KMS-11 (cell line): ENCODE results near the gene MTHFR.
A peak's percentile ranks its signal among the peaks of the same experiment; 100 is the strongest.

ENCODE experiments used
- H2AFZ ChIP-seq: fragments of 200-600 bp; sonication (generic); 2 replicates; pipeline ENCODE4 v1.6.1; 2016; ENCODE audit warnings: antibody characterized with exemption, mixed run types, low read depth
- H3K27ac ChIP-seq: fragments of 200-600 bp; sonication (generic); 2 replicates; pipeline ENCODE4 v1.6.1; 2016; ENCODE audit warnings: mild to moderate bottlenecking, mixed run types
- H3K27me3 ChIP-seq: fragments of 200-600 bp; sonication (generic); 2 replicates; pipeline ENCODE4 v1.6.1; 2017; ENCODE audit warnings: mild to moderate bottlenecking, low read depth, mixed run types, moderate library complexity; ENCODE audit not compliant: insufficient read depth
- H3K36me3 ChIP-seq: fragments of 200-600 bp; sonication (generic); 2 replicates; pipeline ENCODE4 v1.6.1; 2017; ENCODE audit warnings: mild to moderate bottlenecking, mixed run types; ENCODE audit not compliant: insufficient read depth
- H3K4me1 ChIP-seq: fragments of 200-600 bp; sonication (generic); 2 replicates; pipeline ENCODE4 v1.6.1; 2016; ENCODE audit warnings: mild to moderate bottlenecking, low read depth, mixed run types; ENCODE audit not compliant: poor library complexity, severe bottlenecking
- H3K4me2 ChIP-seq: fragments of 200-600 bp; sonication (generic); 2 replicates; pipeline ENCODE4 v1.7.0; 2016; ENCODE audit warnings: mild to moderate bottlenecking, mixed run types
- H3K4me3 ChIP-seq: fragments of 200-600 bp; sonication (generic); IDR thresholded peaks from 2 replicates; pipeline ENCODE4 v1.6.1; 2017; ENCODE audit warnings: low read depth, low read length, mixed read lengths; ENCODE audit not compliant: insufficient read depth
- H3K79me2 ChIP-seq: fragments of 200-600 bp; sonication (generic); 2 replicates; pipeline ENCODE4 v1.6.1; 2016; ENCODE audit warnings: low read depth, mixed run types; ENCODE audit not compliant: insufficient read depth
- H3K9ac ChIP-seq: fragments of 200-600 bp; sonication (generic); 2 replicates; pipeline ENCODE4 v1.6.1; 2016; ENCODE audit warnings: mild to moderate bottlenecking, mixed run types
- H4K20me1 ChIP-seq: fragments of 200-600 bp; sonication (generic); 2 replicates; pipeline ENCODE4 v1.6.1; 2016; ENCODE audit warnings: mild to moderate bottlenecking, mixed run types; ENCODE audit not compliant: insufficient read depth
- TF ChIP-seq, protein P1 (sequence below): fragments of 200-600 bp; sonication (generic); conservative IDR thresholded peaks from 2 replicates; pipeline ENCODE4 v1.6.1; 2017; ENCODE audit warnings: low read depth, mild to moderate bottlenecking, antibody characterized with exemption, low read length, moderate library complexity, mixed read lengths

Gene MTHFR

DNA sequence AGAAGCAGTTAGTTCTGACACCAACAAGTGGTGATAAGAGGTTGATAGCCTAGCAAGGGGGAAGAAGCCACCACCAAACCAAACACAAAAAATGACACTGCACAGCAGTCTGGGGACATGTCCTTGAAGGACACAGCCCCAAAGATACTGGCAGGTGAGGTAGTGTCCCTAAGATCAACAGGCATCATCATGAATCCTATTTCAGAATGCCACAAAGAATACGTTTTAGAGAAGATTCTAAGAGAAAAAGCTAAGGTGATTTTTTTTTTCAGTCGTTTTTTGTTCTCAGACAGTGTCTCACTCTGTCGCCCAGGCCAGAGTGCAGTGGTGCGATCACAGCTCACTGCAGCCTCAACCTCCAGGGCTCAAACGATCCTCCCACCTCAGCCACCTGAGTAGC lies 19.6 kb downstream of the MTHFR start:
- Histone ChIP-seq H3K36me3 (no peaks in the 10 kb centered on the region), H3K9ac (no peak overlapping the region), H3K27me3 (no peaks in the 10 kb centered on the region), H3K4me1 (no peaks in the 10 kb centered on the region), H3K27ac (no peak overlapping the region), H2AFZ (no peak overlapping the region), H4K20me1 (no peaks in the 10 kb centered on the region), H3K4me2 (no peak overlapping the region), H3K4me3 (no peak overlapping the region), H3K79me2 (no peaks in the 10 kb centered on the region)
- TF ChIP-seq, protein P1, sequence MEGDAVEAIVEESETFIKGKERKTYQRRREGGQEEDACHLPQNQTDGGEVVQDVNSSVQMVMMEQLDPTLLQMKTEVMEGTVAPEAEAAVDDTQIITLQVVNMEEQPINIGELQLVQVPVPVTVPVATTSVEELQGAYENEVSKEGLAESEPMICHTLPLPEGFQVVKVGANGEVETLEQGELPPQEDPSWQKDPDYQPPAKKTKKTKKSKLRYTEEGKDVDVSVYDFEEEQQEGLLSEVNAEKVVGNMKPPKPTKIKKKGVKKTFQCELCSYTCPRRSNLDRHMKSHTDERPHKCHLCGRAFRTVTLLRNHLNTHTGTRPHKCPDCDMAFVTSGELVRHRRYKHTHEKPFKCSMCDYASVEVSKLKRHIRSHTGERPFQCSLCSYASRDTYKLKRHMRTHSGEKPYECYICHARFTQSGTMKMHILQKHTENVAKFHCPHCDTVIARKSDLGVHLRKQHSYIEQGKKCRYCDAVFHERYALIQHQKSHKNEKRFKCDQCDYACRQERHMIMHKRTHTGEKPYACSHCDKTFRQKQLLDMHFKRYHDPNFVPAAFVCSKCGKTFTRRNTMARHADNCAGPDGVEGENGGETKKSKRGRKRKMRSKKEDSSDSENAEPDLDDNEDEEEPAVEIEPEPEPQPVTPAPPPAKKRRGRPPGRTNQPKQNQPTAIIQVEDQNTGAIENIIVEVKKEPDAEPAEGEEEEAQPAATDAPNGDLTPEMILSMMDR, result no peak

DNA sequence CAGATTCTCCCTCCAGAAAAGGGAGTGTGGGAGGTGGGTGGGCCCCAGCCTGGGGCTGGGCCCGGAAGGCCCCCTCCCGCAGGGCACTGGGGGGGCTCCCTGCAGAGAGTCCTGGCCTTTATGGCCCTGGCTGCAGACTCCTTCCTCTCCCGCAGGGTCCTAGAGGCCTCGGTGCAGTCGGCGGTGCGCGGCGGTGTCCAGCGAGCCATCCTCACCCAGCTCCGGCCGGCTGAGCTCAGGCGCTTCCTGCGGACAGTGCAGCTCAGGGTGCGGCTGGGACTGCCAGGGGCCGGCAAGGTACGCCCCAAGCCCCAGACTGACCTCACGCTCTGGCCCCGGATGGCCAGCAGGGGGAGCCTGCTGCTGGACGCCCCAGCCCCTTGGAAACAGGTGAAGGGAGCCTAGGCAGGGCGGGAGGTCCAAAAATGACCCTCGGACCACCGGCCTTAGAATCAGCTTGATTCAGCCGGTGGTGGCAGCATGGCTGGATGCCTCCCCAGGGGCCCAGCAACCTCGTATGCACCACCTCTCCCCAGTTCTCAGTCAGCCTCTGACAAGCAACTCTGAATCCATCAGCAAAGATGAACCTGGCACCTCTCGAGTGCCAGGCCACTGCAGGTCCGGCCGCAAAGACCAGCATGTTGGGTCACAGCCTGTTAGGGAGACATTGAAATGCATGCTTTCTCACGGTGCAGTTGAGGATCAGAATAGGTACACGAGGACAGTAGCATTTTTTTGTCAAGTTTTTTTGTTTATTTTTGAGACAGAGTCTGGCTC lies 20.6 kb downstream of the MTHFR start:
- Histone ChIP-seq H2AFZ (no peak overlapping the region), H3K4me1 (no peaks in the 10 kb centered on the region), H4K20me1 (no peaks in the 10 kb centered on the region), H3K79me2 (no peaks in the 10 kb centered on the region), H3K27ac (no peak overlapping the region), H3K4me3 (no peak overlapping the region), H3K36me3 (no peaks in the 10 kb centered on the region), H3K4me2 (no peak overlapping the region), H3K27me3 (no peaks in the 10 kb centered on the region), H3K9ac (no peak overlapping the region)
- TF ChIP-seq, protein P1, result peak; percentile 73

DNA sequence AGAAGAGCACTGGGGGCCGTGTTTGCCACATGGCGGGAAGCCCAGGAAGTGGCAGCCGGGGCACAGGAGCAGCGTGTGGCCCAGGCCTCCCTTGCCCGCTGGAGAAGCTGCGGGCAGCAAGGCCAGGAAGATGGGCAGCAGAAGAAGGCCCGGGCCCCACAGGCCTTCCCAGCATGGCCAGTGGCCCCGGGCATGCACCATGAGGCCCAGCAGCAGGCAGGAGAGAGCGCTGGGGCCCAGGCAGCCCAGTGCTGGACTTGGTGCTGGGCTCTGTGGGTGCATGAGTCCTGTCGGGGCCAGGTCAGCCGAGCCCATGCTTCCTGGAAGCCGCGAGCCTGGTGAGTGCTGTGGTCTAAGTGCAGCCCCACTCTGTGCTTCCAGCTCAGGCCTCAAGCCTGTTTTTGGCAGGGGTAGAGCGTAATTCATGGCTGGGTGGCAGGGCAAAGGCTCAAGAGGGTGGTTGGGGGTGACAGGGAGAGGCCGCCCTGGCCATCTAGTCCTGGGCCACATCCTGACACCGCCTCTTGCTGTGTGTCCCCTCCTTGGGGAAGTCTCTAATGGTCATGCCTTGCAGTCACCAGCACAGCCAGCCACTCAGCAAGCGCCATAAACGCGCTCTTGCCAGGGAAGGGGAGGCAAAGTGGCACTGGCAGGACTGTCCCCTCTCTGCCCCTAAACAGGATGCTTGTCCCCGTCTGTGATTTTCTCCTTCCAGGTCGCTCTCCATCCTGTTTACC lies 21.3 kb downstream of the MTHFR start:
- no peak overlapping the region for H2AFZ ChIP-seq
- H3K79me2 ChIP-seq, result no peaks in the 10 kb centered on the region
- no peaks in the 10 kb centered on the region for H3K36me3 ChIP-seq
- H4K20me1 ChIP-seq, result no peaks in the 10 kb centered on the region
- H3K27ac ChIP-seq, result no peak overlapping the region
- no peaks in the 10 kb centered on the region for H3K4me1 ChIP-seq
- no peak overlapping the region for H3K9ac ChIP-seq
- H3K27me3 ChIP-seq, result no peaks in the 10 kb centered on the region
- no peak overlapping the region for H3K4me2 ChIP-seq
- TF ChIP-seq, protein P1, result no peak
- H3K4me3 ChIP-seq, result no peak overlapping the region

DNA sequence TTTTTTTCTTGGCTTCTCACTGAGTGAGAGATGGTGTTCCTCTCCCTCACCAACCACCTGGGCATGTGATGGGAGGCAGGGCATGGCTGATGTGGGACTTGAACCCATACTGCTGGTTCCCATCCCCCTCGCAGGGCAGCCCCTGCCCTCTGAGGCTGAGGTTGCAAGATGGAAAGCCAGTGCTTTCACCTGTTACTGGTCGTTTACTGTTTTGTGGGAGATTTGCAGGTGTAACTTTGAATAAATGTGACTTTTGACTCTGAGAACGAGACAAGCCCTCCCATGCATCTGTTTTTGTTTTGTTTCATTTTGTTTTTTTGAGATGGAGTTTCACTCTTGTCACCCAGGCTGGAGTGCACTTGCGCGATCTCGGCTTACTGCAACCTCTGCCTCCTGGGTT lies 22.2 kb downstream of the MTHFR start:
- Histone ChIP-seq H3K9ac (no peak overlapping the region), H2AFZ (no peak overlapping the region), H3K4me3 (no peak overlapping the region), H3K36me3 (no peaks in the 10 kb centered on the region), H3K79me2 (no peaks in the 10 kb centered on the region), H3K27me3 (peaks cover 3% of the 10 kb centered on the region; the same call in 1 of the 2 replicates), H3K4me1 (no peaks in the 10 kb centered on the region), H3K27ac (no peak overlapping the region), H4K20me1 (no peaks in the 10 kb centered on the region), H3K4me2 (no peak overlapping the region)
- TF ChIP-seq, protein P1, result no peak
